GM10266 (cell line): ENCODE data around the gene NPRL2.
A peak's percentile ranks its signal among the peaks of the same experiment; 100 is the strongest.

Experiments used
- DNase-seq: peaks from one replicate; pipeline ENCODE4 v3.0.0; 2012; ENCODE audit errors: extremely low spot score
- TF ChIP-seq, protein P1 (sequence below): IDR thresholded peaks from 2 replicates; pipeline ENCODE4 v1.5.1; 2012; ENCODE audit warnings: mild to moderate bottlenecking, low read depth; ENCODE audit not compliant: control insufficient read depth, insufficient read depth; ENCODE audit errors: missing control alignments

Gene NPRL2

DNA sequence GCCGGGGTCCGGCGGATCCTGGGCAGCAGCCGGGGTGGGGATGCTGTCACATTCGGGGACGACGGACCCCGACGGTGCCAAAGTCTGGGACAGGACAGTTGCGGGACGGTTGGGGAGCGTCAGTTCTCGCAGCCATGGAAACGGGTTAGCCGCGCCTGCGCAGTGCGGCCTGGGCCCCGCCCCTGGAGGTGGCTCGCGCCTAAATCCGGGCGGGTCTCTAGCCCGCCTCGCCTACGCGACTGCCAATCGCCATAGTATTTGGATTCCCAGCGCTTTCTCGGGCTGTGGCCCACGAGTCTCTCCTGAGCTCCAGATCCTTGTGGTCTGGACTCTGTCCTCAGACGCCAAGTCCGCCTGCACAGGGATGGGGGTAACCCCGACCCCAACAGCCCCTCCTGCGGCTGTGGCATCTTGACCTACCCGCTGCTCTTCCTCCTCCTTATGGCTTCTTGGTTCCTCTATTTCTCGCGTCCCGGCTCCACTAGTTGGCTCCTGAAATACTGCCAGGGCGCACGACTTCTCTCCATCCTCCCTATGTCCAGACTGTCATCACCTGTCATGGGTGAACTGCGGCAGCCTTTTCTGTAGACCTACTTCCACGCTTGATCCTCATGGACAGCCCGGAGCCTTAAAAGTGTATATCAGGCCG lies 4.9 kb downstream of the NPRL2 start, which contains the start of gene ZMYND10:
TSS of gene ZMYND10 (minus strand) at position 147 of the 649 bp plus-strand sequence. CDS start 153 bp downstream, outside the sequence.
- TF ChIP-seq, protein P1, sequence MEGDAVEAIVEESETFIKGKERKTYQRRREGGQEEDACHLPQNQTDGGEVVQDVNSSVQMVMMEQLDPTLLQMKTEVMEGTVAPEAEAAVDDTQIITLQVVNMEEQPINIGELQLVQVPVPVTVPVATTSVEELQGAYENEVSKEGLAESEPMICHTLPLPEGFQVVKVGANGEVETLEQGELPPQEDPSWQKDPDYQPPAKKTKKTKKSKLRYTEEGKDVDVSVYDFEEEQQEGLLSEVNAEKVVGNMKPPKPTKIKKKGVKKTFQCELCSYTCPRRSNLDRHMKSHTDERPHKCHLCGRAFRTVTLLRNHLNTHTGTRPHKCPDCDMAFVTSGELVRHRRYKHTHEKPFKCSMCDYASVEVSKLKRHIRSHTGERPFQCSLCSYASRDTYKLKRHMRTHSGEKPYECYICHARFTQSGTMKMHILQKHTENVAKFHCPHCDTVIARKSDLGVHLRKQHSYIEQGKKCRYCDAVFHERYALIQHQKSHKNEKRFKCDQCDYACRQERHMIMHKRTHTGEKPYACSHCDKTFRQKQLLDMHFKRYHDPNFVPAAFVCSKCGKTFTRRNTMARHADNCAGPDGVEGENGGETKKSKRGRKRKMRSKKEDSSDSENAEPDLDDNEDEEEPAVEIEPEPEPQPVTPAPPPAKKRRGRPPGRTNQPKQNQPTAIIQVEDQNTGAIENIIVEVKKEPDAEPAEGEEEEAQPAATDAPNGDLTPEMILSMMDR, result no peak
- peak; percentile 83 for DNase-seq

DNA sequence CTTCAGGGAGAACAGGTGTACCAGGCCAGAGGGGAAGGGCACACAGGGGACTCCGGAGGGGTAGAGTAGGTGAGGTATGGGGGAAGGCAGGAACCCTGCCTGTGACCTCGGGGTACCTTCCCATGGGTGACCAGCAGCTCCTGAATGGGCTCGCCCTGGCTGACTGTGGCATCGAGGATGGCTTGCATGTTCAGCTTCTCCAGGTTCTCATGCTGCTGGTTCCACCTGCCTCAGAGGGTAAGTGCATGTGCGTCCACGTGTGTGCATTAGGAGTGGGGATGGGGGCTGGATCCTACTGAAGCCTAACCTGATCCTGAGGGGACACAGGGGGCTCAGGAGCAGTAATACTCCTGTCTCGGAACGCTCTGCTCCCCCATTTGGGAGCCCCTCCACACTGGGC lies 5.6 kb downstream of the NPRL2 start:
- TF ChIP-seq, protein P1, result no peak
- no peak for DNase-seq

DNA sequence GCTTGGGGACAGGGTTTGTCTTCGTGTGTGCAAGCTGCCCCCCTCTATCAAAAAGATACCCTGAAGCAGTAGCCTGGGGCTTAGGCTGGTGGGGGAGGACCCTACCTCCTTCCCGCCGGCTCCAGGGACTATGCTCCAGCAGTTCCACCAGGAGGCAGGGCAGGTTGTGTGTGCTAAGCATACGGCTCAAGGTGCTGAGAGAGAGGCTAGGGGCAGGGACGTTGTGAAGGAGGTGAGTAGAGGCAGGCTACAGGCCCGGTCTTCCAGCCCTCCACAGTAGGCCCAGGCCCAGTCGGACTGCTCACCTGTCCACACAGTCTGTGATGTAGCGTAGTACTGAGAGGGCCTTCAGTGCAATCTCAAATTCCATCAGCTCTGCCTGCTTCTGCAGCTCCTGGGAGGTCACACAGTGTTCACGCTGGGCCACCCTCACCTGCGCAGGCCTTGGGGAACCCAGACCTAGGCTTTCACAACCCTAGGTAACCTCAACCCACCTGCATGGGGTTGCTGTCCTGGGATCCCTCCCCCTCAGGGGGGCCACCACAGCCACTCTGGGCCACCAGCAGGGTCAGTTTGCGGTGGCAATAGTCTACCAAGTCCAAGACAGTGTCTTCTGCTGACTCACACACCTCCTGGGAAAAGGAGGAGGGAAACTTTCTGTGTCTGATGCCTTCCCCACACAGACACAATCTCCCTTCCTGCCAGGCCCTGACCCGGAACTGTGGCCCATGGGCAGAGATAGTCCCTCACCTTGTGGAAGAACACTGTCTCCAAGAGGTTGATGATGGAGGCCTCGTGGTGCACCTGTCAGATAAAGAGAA lies 7.6 kb downstream of the NPRL2 start:
- DNase-seq, result no peak
- TF ChIP-seq, protein P1, result no peak

DNA sequence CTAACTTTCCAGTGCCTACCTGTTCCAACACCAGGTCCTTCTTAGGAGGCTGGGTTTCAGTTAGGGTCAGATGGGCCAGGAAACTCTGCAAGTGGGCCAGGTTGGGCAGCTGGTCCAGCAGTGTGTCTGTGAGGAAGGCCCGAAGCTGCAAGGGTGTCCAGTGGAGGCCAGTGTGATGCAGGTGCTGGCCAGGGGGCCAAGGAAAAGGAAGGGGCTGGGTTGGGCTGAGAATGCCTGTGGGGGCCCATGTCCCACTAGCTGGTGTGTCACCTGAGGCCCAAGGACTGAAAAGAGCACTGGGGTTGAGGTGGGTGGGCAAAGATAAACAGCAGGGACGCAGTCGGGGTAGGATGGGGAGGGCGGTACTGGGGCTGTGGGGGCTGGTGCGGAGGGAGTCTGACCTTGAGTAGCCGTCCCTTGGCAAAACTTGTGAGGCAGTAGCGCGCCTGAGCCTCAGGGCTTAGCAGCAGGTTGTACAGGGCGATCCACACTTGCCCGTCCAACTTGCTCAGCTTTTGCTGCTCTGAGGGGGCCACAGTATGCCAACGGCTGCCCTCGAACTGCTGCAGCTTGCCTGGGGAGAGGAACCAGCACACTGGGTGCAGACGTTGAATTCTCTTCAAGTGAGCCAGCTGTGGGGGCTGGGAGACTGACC lies 8.5 kb downstream of the NPRL2 start:
- no peak for DNase-seq
- TF ChIP-seq, protein P1, result no peak

DNA sequence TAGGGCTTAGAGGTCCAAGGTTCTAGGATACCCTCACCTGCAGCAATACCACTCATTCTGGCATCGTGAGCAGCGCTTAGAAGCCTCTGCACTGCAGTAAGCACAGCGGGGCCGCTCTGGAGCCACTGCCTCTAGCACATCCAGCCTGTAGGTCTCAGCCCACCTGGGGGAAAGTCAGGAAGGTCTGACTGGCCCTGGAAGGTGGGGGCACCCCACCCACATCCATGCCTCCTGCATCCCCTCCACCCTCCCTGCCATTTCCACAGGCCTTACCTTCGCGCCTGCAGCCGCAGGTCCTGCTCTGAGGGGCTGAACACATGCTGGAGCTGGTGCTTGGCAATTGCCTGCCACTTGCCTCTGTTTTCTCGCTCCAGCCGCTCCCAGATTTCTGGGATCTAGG lies 9.0 kb downstream of the NPRL2 start:
- DNase-seq, result no peak
- TF ChIP-seq, protein P1, result no peak

DNA sequence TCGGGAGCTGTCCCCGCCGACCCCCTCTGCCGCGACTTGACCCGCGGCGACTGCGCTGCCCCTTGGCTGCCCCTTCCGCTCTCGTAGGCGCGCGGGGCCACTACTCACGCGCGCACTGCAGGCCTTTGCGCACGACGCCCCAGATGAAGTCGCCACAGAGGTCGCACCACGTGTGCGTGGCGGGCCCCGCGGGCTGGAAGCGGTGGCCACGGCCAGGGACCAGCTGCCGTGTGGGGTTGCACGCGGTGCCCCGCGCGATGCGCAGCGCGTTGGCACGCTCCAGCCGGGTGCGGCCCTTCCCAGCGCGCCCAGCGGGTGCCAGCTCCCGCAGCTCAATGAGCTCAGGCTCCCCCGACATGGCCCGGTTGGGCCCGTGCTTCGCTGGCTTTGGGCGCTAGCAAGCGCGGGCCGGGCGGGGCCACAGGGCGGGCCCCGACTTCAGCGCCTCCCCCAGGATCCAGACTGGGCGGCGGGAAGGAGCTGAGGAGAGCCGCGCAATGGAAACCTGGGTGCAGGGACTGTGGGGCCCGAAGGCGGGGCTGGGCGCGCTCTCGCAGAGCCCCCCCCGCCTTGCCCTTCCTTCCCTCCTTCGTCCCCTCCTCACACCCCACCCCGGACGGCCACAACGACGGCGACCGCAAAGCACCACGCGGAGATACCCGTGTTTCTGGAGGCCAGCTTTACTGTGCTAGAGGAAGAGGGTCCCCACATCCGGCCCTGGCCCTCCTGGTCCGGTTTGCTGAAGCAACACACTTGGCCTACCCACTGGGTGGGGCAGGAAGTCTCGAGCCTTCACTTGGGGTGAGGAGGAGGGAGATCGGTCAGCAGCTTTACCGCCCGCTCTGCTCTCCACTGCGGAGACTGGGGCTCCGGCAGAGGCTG lies 9.9 kb downstream of the NPRL2 start, which contains the start of gene RASSF1:
TSS of gene RASSF1 (minus strand) at position 389 of the 882 bp plus-strand sequence. CDS start at position 358, 31 bp downstream.
- DNase-seq, result peak; percentile 80
- TF ChIP-seq, protein P1, result no peak
